Hematopoietic multipotent progenitor cell (in vitro differentiated cells): ENCODE data around the gene C1QTNF3. TPM values are rescaled to one million over a fixed set of nuclear protein-coding genes. Genes with fewer than 3 reads are reported as not detected.
"Not testable (repeated sequence)": the region's sequence is repeated elsewhere in the genome, so short reads cannot be mapped to it uniquely, and the experiment has no call there.

Experiments
- DNase-seq, 3 donors: peaks; one replicate each; pipeline ENCODE4 v3.0.0-alpha.2; 2011 to 2015; ENCODE audit warnings: low read depth in 2 of 3, low spot score in 2 of 3
- total RNA-seq: library from RNA; depleted of rRNA; stranded (reverse); fragments of >200 nt; gene quantifications from one replicate; pipeline ENCODE4 v1.2.3, GENCODE V29; 2012

Gene C1QTNF3, protein sequence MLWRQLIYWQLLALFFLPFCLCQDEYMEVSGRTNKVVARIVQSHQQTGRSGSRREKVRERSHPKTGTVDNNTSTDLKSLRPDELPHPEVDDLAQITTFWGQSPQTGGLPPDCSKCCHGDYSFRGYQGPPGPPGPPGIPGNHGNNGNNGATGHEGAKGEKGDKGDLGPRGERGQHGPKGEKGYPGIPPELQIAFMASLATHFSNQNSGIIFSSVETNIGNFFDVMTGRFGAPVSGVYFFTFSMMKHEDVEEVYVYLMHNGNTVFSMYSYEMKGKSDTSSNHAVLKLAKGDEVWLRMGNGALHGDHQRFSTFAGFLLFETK
- total RNA-seq = 5.1 TPM

DNA sequence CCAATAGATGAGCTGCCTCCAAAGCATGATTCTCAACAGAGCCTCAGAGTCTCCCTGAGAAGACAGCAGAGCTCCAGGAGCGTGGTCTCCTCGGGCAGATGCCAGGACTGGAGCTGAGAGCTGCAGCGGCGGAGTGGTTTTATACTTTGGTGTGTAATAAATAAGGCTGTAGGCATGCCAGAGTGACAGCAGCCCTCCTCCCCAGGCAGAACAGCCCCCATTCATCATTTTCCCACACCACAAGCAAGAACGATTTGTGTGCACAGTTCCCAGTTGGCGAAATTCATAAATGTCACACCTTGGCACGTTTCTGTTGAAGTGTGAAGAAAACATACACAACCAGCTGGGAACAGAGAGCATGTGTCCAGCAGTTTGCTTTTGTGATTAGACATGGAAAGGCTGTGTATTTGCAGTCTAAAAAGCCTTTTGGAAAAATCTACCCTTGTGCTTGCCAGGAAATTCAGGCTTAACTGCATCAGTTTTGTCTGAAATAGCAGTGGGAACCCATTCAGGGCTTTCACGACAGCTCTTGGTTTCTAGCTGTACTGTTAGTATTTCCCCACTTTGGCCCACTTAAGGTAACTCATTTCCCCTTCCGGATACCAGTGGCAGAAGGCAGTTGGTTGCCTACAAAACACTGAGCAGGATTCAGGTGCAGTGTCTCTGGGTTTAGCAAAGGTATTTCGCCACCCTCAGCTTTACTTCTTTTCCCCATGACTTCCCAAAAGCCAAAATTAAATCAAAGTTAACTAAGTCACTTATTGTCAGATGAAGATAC, at the start of gene C1QTNF3:
C1QTNF3 (minus strand) TSS at position 115 of the 778 bp plus-strand sequence; CDS start at position 27, 88 bp downstream.
- DNase-seq = peak in 1 of 3 donors; percentile 3

GRCh38 chr5:34091039-34091438, 48.0 kb upstream of the C1QTNF3 start:
- DNase-seq = not testable (repeated sequence)

- DNase-seq = not testable (repeated sequence)
These were observed 46.8 kb upstream of the C1QTNF3 start for GRCh38 chr5:34089802-34090201.

- DNase-seq = not testable (repeated sequence)
These were observed 44.7 kb upstream of the C1QTNF3 start for GRCh38 chr5:34087728-34088127.

GRCh38 chr5:34083898-34084297, 40.9 kb upstream of the C1QTNF3 start:
- DNase-seq = not testable (repeated sequence)

DNA sequence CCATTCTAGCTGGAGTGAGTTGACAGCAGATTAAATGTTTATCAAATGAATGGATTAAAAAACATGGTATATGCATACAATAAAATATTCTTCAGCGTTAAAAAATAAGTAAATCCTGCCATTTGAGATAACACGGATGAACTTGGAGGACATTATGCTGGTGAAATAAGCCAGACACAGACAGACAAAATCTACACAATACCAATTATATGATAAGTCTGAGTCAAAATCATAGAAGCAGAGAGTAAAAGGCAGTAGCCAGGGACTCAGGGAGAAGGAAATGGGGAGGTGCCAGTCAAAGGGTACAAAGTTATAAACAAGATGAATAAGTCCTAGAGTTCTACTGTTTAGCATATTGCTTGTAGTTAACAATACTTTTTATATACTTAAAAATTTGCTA, 36.5 kb upstream of the C1QTNF3 start:
- not testable (repeated sequence) for DNase-seq

GRCh38 chr5:34077636-34078035, 34.6 kb upstream of the C1QTNF3 start:
- not testable (repeated sequence) for DNase-seq

DNA sequence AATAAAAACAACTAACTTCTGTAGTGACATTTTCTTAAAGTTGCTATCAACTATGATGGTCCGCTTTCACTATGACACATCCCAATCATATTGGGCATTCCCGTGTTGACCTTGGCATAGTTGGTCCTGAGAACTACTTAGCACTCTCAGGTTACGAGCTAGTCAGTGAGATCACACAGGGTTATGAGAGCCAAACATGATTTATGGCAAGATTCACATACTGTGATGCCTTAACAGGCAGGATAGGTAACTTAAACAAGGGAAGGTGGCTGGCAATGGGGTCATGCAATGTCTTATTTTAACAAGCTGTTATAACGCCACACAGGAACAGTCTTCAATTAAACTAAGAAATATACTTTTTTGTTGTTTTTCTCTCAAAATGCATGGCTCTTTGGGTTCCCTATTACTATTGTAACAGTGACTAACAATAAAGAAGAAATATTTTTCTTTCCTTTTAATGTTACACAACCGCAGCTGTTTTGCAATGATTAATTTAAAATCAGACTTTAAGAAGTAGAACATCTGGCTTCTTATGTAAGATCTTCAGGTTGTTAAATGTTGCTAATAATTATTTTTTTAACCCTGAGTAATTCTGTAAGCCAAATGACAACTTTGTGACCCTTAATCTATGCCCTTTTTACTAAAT, 33.8 kb upstream of the C1QTNF3 start:
- not testable (repeated sequence) for DNase-seq

GRCh38 chr5:34074472-34074871, 31.5 kb upstream of the C1QTNF3 start:
- not testable (repeated sequence) for DNase-seq

DNA sequence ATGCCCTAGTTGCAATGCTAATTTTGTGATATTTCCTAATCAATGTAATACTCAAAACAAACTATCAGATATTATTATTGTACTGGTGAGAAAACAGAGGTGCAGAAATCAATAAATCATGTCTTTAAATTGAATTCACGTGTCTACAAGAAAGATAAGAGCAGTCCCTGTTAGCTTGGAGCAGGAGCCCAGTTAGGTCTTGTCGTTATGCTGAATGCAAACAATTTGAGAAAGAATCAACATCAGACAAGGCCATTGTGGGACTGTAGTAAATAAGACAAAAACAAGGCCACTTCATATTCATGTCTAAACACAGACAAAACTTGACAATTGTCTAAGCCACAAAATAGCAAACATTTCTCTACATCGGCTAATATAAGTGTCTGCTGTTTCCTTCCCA, 31.1 kb upstream of the C1QTNF3 start:
- DNase-seq = not testable (repeated sequence)

GRCh38 chr5:34070626-34071025, 27.6 kb upstream of the C1QTNF3 start:
- not testable (repeated sequence) for DNase-seq

DNA sequence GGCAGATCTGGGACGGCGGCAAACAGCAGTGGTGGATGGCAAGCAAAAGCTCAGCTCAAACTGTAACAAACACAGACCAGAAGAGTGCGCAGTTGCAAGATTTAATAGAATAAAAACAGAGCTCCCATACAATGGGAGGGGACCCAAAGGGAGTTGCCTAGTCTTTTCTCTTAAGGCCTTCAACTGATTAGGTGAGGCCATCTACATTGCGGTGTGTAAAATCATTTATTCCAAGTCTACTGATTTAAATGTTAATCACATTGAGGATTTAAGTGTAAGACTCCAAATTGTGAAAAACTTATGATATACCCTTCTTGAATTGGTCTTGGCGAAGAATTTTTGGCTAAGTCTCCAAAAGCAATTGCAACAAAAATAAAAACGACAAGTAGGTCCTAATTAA, 21.6 kb upstream of the C1QTNF3 start:
- DNase-seq = no peak

- no peak for DNase-seq
These were observed 19.4 kb upstream of the C1QTNF3 start for GRCh38 chr5:34062419-34062818.

GRCh38 chr5:34061993-34062392, 19.0 kb upstream of the C1QTNF3 start:
- DNase-seq = no peak

GRCh38 chr5:34059977-34060376, 17.0 kb upstream of the C1QTNF3 start:
- DNase-seq = no peak

DNA sequence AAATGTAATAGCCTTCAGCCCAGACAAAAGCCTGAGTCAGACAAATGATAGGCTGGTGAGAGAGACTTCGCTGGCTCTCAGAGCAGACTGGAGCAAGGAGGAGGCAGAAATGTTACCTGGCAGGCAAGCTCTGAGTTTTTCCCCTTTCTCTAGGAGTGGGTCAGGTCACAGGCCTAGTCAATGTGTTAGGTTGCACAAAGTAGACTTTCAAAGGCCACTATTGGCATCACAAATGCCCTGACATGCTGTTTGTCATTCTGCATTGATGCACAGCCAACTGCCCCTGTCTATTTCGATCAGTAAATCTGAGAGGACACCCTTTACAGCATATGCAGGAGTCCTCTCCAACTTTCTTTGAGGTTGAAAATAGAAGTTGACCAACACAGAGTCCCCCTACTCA, 15.5 kb upstream of the C1QTNF3 start:
- no peak for DNase-seq

DNA sequence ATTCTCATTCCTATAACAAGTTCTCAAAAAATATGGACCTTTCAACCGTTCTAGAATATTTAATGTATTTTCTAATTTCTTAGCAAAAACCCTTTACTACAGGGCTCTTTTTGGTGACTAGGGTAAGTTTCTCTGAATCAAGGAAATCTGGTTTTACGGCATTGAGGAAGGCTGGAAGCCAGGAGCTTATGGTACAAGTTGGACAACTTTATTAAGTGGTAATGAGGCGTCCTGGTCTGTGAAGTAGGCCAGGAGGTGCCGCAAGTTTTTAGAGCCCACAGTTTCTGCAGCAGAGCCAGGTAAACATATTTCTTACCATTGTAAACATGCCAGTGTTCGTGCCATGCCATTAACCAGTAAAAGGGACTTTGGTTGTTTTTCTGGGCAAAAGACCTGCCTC, 14.6 kb upstream of the C1QTNF3 start:
- no peak for DNase-seq

DNA sequence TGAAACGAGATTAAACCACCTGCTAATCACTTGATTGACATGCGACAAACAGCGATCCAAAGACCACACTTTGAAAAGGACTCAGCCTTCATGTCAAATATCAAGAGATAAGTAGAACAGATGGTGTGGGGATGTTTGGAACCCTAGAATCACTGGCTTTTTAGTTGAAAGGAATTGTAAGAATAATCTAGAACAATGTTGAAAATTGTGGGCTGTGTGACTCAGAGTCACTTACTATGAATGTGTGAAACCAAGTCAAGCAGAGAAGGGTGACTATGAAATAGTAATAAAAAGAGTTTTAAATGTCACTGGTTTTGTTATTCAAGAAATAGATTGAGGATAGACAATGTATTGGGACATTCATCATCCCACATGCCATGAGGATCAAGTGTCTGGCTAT, 14.1 kb upstream of the C1QTNF3 start:
- no peak for DNase-seq

GRCh38 chr5:34055667-34056066, 12.7 kb upstream of the C1QTNF3 start:
- no peak for DNase-seq

- DNase-seq = no peak
These were observed 11.4 kb upstream of the C1QTNF3 start for GRCh38 chr5:34054400-34054729.

DNA sequence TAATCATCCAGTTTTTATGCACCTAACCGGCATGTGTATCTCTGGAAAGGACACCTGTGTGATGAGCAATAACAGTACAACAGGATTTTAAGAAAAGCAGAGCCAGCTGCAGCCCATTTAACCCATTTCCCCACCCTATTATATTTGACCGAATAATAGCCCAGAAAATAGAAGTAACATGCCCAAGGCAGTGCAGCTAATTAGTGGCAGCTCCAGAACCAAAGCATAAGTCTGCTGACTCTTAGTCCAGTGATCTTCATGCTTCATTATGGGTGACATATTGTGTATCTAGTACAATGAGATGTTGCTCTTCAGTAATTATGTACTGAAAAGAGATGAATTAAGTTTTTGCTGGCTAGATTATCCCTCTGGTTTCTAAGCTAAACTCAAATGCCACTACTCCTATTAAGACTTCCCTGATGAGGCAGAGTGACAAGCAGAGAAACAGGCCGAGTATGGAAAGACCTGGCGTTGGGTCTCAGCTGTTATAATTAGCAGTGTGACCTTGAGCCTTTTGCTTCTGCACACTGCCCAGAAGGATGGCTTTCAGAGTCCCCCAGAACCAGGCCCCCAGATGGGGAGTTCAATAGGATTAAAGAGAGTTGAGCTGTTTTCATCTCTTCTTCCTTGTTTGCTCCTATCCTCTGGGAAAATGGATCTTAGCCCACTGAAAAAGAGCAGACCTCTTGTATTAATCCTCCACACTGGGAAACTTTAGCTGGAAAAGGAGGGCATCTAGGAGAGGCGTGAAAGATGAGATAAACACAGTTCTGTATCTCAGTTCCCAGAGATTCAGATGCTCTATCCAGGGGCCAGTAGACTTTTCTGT, 10.8 kb upstream of the C1QTNF3 start:
- no peak for DNase-seq
